Upper lobe of left lung (tissue), 6 donors: ENCODE data around the gene ZNF280B. TPM values are rescaled to one million over a fixed set of nuclear protein-coding genes. Genes with fewer than 3 reads are reported as not detected.

ENCODE experiments used
- ATAC-seq, 2 donors: fragments of 200-7000 bp; cut with Tn5 transposase; one replicate each; pipeline ENCODE4 v1.9.1; 2022; ENCODE audit warnings: mild to moderate bottlenecking in 2 of 2, moderate library complexity in 2 of 2; ENCODE audit not compliant: low FRiP score in 2 of 2
- DNase-seq, 2 donors: peaks; one replicate each; pipeline ENCODE4 v3.0.0-alpha.2; 2019 to 2020
- H3K27ac ChIP-seq, 4 donors: fragments of 200-600 bp; sonication (generic); one replicate each; pipeline ENCODE4 v1.5.1; 2016 to 2019
- H3K27me3 ChIP-seq, 4 donors: fragments of 200-600 bp; sonication (generic); one replicate each; pipeline ENCODE4 v1.5.1; 2017 to 2019
- H3K36me3 ChIP-seq, 4 donors: fragments of 200-600 bp; sonication (generic); one replicate each; pipeline ENCODE4 v1.5.1; 2016 to 2019
- H3K4me1 ChIP-seq, 4 donors: fragments of 200-600 bp; sonication (generic); one replicate each; pipeline ENCODE4 v1.5.1; 2018 to 2019
- H3K4me3 ChIP-seq, 4 donors: fragments of 200-600 bp; sonication (generic); one replicate each; pipeline ENCODE4 v1.5.1; 2017 to 2019; ENCODE audit warnings: mild to moderate bottlenecking in 2 of 4, moderate library complexity in 1 of 4
- H3K9me3 ChIP-seq, 4 donors: fragments of 200-600 bp; sonication (generic); one replicate each; pipeline ENCODE4 v1.5.1; 2018 to 2019
- CTCF ChIP-seq, 6 experiments: fragments of 450-650 bp in 4 of 6; fragments of 200-600 bp in 2 of 6; sonication (generic) in 2 of 6; IDR thresholded peaks; one replicate each; pipeline ENCODE4 v1.5.1; 2016 to 2019; ENCODE audit warnings: antibody characterized with exemption in 6 of 6
- EP300 ChIP-seq, 4 donors: sonication (generic); formaldehyde crosslinking; IDR thresholded peaks; one replicate each; pipeline ENCODE4 v1.5.1; 2017; ENCODE audit warnings: antibody characterized with exemption in 4 of 4, control low read depth in 2 of 4
- POLR2A ChIP-seq, 4 donors: fragments of 450-650 bp; IDR thresholded peaks; one replicate each; pipeline ENCODE4 v1.5.1; 2016 to 2017; ENCODE audit warnings: antibody characterized with exemption in 4 of 4, mild to moderate bottlenecking in 2 of 4
- POLR2AphosphoS5 ChIP-seq, 2 donors: sonication (generic); formaldehyde crosslinking; IDR thresholded peaks; one replicate each; pipeline ENCODE4 v1.5.1; 2017; ENCODE audit warnings: antibody characterized with exemption in 2 of 2
- WGBS, 2 donors: methylation state at CpG; one replicate each; pipeline ENCODE4 v1.1.5; 2017 to 2018; 5-methylcytosine and 5-hydroxymethylcytosine counted together
- total RNA-seq, 6 donors: library from RNA; depleted of rRNA in 4 of 6; stranded (reverse); fragments of >200 nt in 4 of 6; gene quantifications; one replicate each; pipeline versions ENCODE4 v1.1.0 to v1.2.1, GENCODE V29; 2016 to 2021
- donor health status: DM: no; HTN: no; CAD: no; lungs with moderate emphysema.
- donor health status: DM: no; HTN: yes; CAD: no; lungs with severe emphysema.

The ZNF280B gene
- total RNA-seq, 6 donors from 2014 or later: 0.22 to 0.98 (median 0.44) TPM; not detected in 1

- H3K4me3 ChIP-seq: no peak overlapping the region
- no peaks in the 10 kb centered on the region for H3K9me3 ChIP-seq
- TF ChIP-seq EP300 (IDR thresholded peaks at IDR 0.05) (no peak), POLR2AphosphoS5 (IDR thresholded peaks at IDR 0.05) (no peak), POLR2A (IDR thresholded peaks at IDR 0.05) (no peak), CTCF (IDR thresholded peaks at IDR 0.05) (no peak)
- no peak overlapping the region for H3K27ac ChIP-seq
- DNase-seq (no peak), ATAC-seq (no peak)
- no peaks in the 10 kb centered on the region for H3K36me3 ChIP-seq
- 80 to 83% methylated on average over 12 of the region's 12 CpGs for WGBS, 2 donors
- no peaks in the 10 kb centered on the region for H3K27me3 ChIP-seq
- H3K4me1 ChIP-seq: no peaks in the 10 kb centered on the region
Observed at GRCh38 chr22:22520667-22521602, 12.4 kb upstream of the ZNF280B start.

- no peak for DNase-seq
- Histone ChIP-seq H3K27ac (no peak within 1 kb of the TSS), H3K4me1 (no peaks in the 10 kb centered on the region), H3K36me3 (no peaks in the 10 kb centered on the region), H3K9me3 (no peaks in the 10 kb centered on the region), H3K27me3 (no peaks in the 10 kb centered on the region), H3K4me3 (no peak within 1 kb of the TSS)
- 76% methylated on average over 12 of the region's 12 CpGs for WGBS, 2 donors
- TF ChIP-seq EP300 (IDR thresholded peaks at IDR 0.05): no peak
- TF ChIP-seq CTCF (IDR thresholded peaks at IDR 0.05): no peak
- TF ChIP-seq POLR2A (IDR thresholded peaks at IDR 0.05): no peak
- no peak for TF ChIP-seq POLR2AphosphoS5 (IDR thresholded peaks at IDR 0.05)
- ATAC-seq: peak in 1 of 2 donors; percentile 34
Observed at GRCh38 chr22:22520020-22520656, 11.6 kb upstream of the ZNF280B start, which contains the start of gene ZNF280A. ZNF280A (minus strand) TSS chr22:22520270; CDS start chr22:22515630, 4,640 bp downstream.

GRCh38 chr22:22519591-22519990, 11.0 kb upstream of the ZNF280B start:
- Histone ChIP-seq H3K36me3 (no peaks in the 10 kb centered on the region), H3K4me3 (no peak overlapping the region), H3K27ac (no peak overlapping the region), H3K4me1 (no peaks in the 10 kb centered on the region), H3K27me3 (no peaks in the 10 kb centered on the region), H3K9me3 (no peaks in the 10 kb centered on the region)
- 81 to 82% methylated on average over 5 of the region's 5 CpGs for WGBS, 2 donors
- no peak for TF ChIP-seq CTCF (IDR thresholded peaks at IDR 0.05)
- no peak for TF ChIP-seq POLR2A (IDR thresholded peaks at IDR 0.05)
- no peak for TF ChIP-seq POLR2AphosphoS5 (IDR thresholded peaks at IDR 0.05)
- no peak for TF ChIP-seq EP300 (IDR thresholded peaks at IDR 0.05)
- no peak for DNase-seq
- no peak for ATAC-seq

GRCh38 chr22:22516992-22517391, 8.4 kb upstream of the ZNF280B start:
- Histone ChIP-seq H3K4me3 (no peak overlapping the region), H3K27ac (no peak overlapping the region), H3K9me3 (no peaks in the 10 kb centered on the region), H3K4me1 (no peaks in the 10 kb centered on the region), H3K36me3 (no peaks in the 10 kb centered on the region), H3K27me3 (no peaks in the 10 kb centered on the region)
- no peak for TF ChIP-seq POLR2A (IDR thresholded peaks at IDR 0.05)
- no peak for TF ChIP-seq EP300 (IDR thresholded peaks at IDR 0.05)
- no peak for TF ChIP-seq CTCF (IDR thresholded peaks at IDR 0.05)
- TF ChIP-seq POLR2AphosphoS5 (IDR thresholded peaks at IDR 0.05): no peak
- WGBS, 2 donors: 65 to 67% methylated on average over 4 of the region's 4 CpGs
- ATAC-seq (no peak), DNase-seq (no peak)
